SIG-M5 treated with dmso at 0.1 percent for 504 hours (cell line): Measurements from ENCODE around the gene TMED5.

Experiments
- DNase-seq: peaks from one replicate; lab custom pipeline; 2025; ENCODE audit not compliant: unreplicated experiment; lab: John Stamatoyannopoulos, UW

Gene TMED5

GRCh38 chr1:93124556-93125355 is 55.5 kb downstream of the TMED5 start:
- no peak for DNase-seq

- no peak for DNase-seq
These were observed 56.9 kb downstream of the TMED5 start for GRCh38 chr1:93123201-93123783.

- no peak for DNase-seq
These were observed 59.6 kb downstream of the TMED5 start for GRCh38 chr1:93120614-93121013.

- DNase-seq, result no peak
These were observed 65.8 kb downstream of the TMED5 start for GRCh38 chr1:93114391-93114790.

GRCh38 chr1:93113127-93113526 is 67.1 kb downstream of the TMED5 start:
- DNase-seq, result no peak

- no peak for DNase-seq
These were observed 68.7 kb downstream of the TMED5 start for GRCh38 chr1:93111561-93111960.

GRCh38 chr1:93111065-93111464 is 69.1 kb downstream of the TMED5 start:
- DNase-seq, result no peak

GRCh38 chr1:93109578-93109977 is 70.6 kb downstream of the TMED5 start:
- no peak for DNase-seq

GRCh38 chr1:93108335-93108734 is 71.9 kb downstream of the TMED5 start:
- no peak for DNase-seq

- no peak for DNase-seq
These were observed 72.8 kb downstream of the TMED5 start for GRCh38 chr1:93107395-93107794.

GRCh38 chr1:93106226-93106625 is 74.0 kb downstream of the TMED5 start:
- DNase-seq, result no peak

GRCh38 chr1:93102142-93102541 is 78.1 kb downstream of the TMED5 start:
- no peak for DNase-seq
